SK-N-MC (cell line): ENCODE results near the gene SEMA5A.

Source experiments
- DNase-seq: peaks from one replicate; pipeline ENCODE4 v3.0.0-alpha.2; 2011; ENCODE audit warnings: low read depth, low spot score
- H3K27ac ChIP-seq: fragments of 200-600 bp; sonication (generic); 2 replicates; pipeline ENCODE4 v1.5.1; 2016; ENCODE audit warnings: mixed run types
- H3K36me3 ChIP-seq: fragments of 200-600 bp; sonication (generic); 2 replicates; pipeline ENCODE4 v1.6.1; 2017; ENCODE audit warnings: antibody characterized with exemption, low read length, mixed read lengths; ENCODE audit not compliant: insufficient read depth
- H3K4me3 ChIP-seq: fragments of 200-600 bp; sonication (generic); 2 replicates; pipeline ENCODE4 v1.5.1; 2016
- H3K9ac ChIP-seq: fragments of 200-600 bp; sonication (generic); 2 replicates; pipeline ENCODE4 v1.8.0; 2017; ENCODE audit warnings: mixed run types, mixed read lengths; ENCODE audit not compliant: insufficient read length
- H3K9me3 ChIP-seq: fragments of 200-600 bp; sonication (generic); 2 replicates; pipeline ENCODE4 v1.6.1; 2017; ENCODE audit warnings: low read depth, mild to moderate bottlenecking, antibody characterized with exemption, low read length, moderate library complexity, mixed read lengths
- EZH2 ChIP-seq: fragments of 200-600 bp; sonication (generic); IDR thresholded peaks from one replicate; pipeline ENCODE4 v1.6.1; 2017; ENCODE audit warnings: antibody characterized with exemption
- FOXP2 ChIP-seq: optimal IDR thresholded peaks from 2 replicates; pipeline ENCODE3; 2011; ENCODE audit warnings: mild to moderate bottlenecking, moderate library complexity; ENCODE audit not compliant: insufficient read depth; ENCODE audit errors: extremely low read length, control extremely low read depth
- POLR2AphosphoS5 ChIP-seq: IDR thresholded peaks from 2 replicates; pipeline ENCODE4 v1.6.1; 2012; ENCODE audit warnings: mild to moderate bottlenecking, low read depth, low read length, borderline replicate concordance

Gene SEMA5A

GRCh38 chr5:9082996-9083395, 462.9 kb downstream of the SEMA5A start:
- TF ChIP-seq EZH2 (no peak), FOXP2 (no peak), POLR2AphosphoS5 (no peak)
- DNase-seq = no peak
- Histone ChIP-seq H3K36me3 (no peaks in the 10 kb centered on the region), H3K4me3 (no peak overlapping the region), H3K9ac (no peak overlapping the region), H3K27ac (no peak overlapping the region), H3K9me3 (no peaks in the 10 kb centered on the region)

DNA sequence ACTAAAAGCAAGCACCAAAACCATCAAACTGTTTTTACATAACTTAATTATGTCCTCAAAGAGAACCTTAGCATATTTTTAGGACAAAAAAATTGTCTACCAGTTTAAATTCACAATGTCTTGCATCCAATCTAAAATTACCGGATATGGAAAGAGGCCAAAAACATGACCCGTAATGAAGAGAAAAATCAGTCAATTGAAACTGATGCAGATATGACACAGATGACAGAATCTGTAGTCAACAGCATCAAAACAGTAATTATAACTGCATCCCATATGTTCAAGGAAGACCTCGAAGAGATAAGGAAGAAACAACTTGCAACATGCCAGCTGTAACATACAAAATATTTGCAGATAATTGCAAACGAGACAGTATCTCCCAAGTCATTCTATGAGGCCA, 473.2 kb downstream of the SEMA5A start:
- TF ChIP-seq POLR2AphosphoS5 = no peak
- no peak for TF ChIP-seq EZH2
- no peak for TF ChIP-seq FOXP2
- no peak overlapping the region for H3K4me3 ChIP-seq
- DNase-seq = no peak
- H3K27ac ChIP-seq = no peak overlapping the region
- no peaks in the 10 kb centered on the region for H3K36me3 ChIP-seq
- no peak overlapping the region for H3K9ac ChIP-seq
- no peaks in the 10 kb centered on the region for H3K9me3 ChIP-seq

GRCh38 chr5:9071524-9071923, 474.4 kb downstream of the SEMA5A start:
- Histone ChIP-seq H3K36me3 (no peaks in the 10 kb centered on the region), H3K9ac (no peak overlapping the region), H3K27ac (no peak overlapping the region), H3K9me3 (no peaks in the 10 kb centered on the region), H3K4me3 (no peak overlapping the region)
- TF ChIP-seq POLR2AphosphoS5 (no peak), FOXP2 (no peak), EZH2 (no peak)
- no peak for DNase-seq

DNA sequence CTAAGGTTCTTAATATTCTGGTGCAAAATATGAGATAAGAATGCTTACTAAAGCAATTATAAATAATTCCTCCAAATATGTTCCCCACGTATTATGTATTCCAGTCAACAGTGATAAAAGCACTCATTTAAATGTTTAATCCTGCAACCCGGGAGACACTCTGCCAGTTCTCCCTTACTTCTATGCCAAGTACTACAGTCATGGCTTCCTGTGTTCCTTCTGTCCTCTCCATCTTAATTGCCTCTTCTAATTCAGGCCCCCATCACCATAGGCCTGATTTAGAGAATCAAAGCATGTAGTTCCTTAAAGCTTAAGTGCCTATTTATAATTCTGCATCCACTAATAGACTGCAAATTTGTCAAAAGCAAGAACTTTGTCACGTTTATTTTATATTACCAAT, 474.8 kb downstream of the SEMA5A start:
- no peak for DNase-seq
- Histone ChIP-seq H3K9me3 (no peaks in the 10 kb centered on the region), H3K4me3 (no peak overlapping the region)

DNA sequence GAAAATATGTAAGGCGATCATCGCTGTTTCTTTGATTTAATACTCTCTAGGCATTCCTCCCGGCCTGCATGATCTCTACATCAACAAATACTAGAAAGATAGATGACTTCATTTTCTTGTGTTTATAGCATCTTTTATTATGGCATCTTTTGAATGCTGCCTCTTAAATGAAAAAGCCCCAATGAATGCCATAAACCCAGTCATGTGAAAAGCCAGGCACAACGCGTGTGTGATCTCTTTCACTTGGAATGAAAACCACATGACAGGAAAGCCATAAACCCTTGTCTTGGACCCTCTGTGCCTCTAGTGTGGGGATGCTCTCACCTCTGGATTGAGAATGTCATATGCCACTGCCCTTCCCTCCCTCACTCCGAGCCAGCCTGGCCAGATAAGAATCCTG, 476.2 kb downstream of the SEMA5A start:
- H3K4me3 ChIP-seq = no peak overlapping the region
- H3K27ac ChIP-seq = no peak overlapping the region
- DNase-seq = no peak
- no peaks in the 10 kb centered on the region for H3K9me3 ChIP-seq
- H3K36me3 ChIP-seq = no peaks in the 10 kb centered on the region
- TF ChIP-seq POLR2AphosphoS5 = no peak
- no peak for TF ChIP-seq EZH2
- TF ChIP-seq FOXP2 = no peak
- no peak overlapping the region for H3K9ac ChIP-seq

More for the DNA sequence above, 474.8 kb downstream of the SEMA5A start:
- Histone ChIP-seq H3K9ac (no peak overlapping the region), H3K36me3 (no peaks in the 10 kb centered on the region), H3K27ac (no peak overlapping the region)
- no peak for TF ChIP-seq FOXP2
- no peak for TF ChIP-seq EZH2
- no peak for TF ChIP-seq POLR2AphosphoS5

DNA sequence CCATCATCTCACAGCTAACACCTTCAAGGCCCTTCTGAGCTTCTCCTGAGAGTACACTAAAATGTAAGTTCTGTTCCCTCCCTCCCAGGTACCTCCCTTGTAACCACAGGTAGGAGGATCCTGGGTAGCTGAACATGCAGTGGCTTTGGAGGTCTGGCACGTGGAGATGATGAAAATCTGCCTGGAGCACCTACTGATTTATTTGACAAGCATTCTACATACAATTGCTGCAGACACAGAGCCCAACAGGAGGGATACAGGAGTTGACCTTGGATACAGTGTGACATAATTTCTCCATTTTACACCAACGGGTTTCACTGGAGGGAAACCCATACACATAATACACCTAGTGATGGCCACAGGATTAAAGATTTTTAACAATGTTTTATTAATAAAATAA, 478.7 kb downstream of the SEMA5A start:
- DNase-seq = no peak
- TF ChIP-seq FOXP2 = no peak
- no peak for TF ChIP-seq EZH2
- TF ChIP-seq POLR2AphosphoS5 = no peak
- no peaks in the 10 kb centered on the region for H3K9me3 ChIP-seq
- H3K27ac ChIP-seq = no peak overlapping the region
- no peaks in the 10 kb centered on the region for H3K36me3 ChIP-seq
- no peak overlapping the region for H3K4me3 ChIP-seq
- H3K9ac ChIP-seq = no peak overlapping the region

- no peak overlapping the region for H3K9ac ChIP-seq
- no peaks in the 10 kb centered on the region for H3K9me3 ChIP-seq
- H3K36me3 ChIP-seq = no peaks in the 10 kb centered on the region
- H3K4me3 ChIP-seq = no peak overlapping the region
- no peak for TF ChIP-seq FOXP2
- no peak for TF ChIP-seq EZH2
- no peak for TF ChIP-seq POLR2AphosphoS5
- H3K27ac ChIP-seq = no peak overlapping the region
- no peak for DNase-seq
Measured at GRCh38 chr5:9066349-9066748, 479.5 kb downstream of the SEMA5A start.

- Histone ChIP-seq H3K27ac (no peak overlapping the region), H3K4me3 (no peak overlapping the region), H3K9me3 (no peaks in the 10 kb centered on the region), H3K9ac (no peak overlapping the region), H3K36me3 (no peaks in the 10 kb centered on the region)
- TF ChIP-seq FOXP2 (no peak), POLR2AphosphoS5 (no peak), EZH2 (no peak)
- DNase-seq = no peak
Measured at GRCh38 chr5:9063615-9064245, 482.1 kb downstream of the SEMA5A start.

GRCh38 chr5:9062873-9063272, 483.0 kb downstream of the SEMA5A start:
- no peak for DNase-seq
- no peak overlapping the region for H3K4me3 ChIP-seq
- no peak overlapping the region for H3K9ac ChIP-seq

More at GRCh38 chr5:9062873-9063272, 483.0 kb downstream of the SEMA5A start:
- TF ChIP-seq EZH2 = no peak
- TF ChIP-seq POLR2AphosphoS5 = no peak
- TF ChIP-seq FOXP2 = no peak
- no peak overlapping the region for H3K27ac ChIP-seq
- no peaks in the 10 kb centered on the region for H3K36me3 ChIP-seq
- no peaks in the 10 kb centered on the region for H3K9me3 ChIP-seq
